SW480 (cell line): ENCODE results near the gene DCTN3.
"Not testable (repeated sequence)": the region's sequence is repeated elsewhere in the genome, so short reads cannot be mapped to it uniquely, and the experiment has no call there.

Experiments
- DNase-seq: peaks from one replicate; pipeline ENCODE4 v3.0.0-alpha.2; 2016; ENCODE audit warnings: low spot score

The DCTN3 gene

DNA sequence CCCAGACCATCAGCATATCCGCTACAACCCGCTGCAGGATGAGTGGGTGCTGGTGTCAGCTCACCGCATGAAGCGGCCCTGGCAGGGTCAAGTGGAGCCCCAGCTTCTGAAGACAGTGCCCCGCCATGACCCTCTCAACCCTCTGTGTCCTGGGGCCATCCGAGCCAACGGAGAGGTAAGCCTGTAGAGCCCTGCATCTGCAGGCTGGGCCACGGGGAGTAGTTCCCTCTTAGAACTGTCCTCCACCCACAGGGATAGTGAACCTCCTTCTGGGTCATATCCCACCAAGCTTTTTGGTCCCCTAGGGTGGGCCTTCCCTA lies 26.7 kb upstream of the DCTN3 start:
- no peak for DNase-seq

DNA sequence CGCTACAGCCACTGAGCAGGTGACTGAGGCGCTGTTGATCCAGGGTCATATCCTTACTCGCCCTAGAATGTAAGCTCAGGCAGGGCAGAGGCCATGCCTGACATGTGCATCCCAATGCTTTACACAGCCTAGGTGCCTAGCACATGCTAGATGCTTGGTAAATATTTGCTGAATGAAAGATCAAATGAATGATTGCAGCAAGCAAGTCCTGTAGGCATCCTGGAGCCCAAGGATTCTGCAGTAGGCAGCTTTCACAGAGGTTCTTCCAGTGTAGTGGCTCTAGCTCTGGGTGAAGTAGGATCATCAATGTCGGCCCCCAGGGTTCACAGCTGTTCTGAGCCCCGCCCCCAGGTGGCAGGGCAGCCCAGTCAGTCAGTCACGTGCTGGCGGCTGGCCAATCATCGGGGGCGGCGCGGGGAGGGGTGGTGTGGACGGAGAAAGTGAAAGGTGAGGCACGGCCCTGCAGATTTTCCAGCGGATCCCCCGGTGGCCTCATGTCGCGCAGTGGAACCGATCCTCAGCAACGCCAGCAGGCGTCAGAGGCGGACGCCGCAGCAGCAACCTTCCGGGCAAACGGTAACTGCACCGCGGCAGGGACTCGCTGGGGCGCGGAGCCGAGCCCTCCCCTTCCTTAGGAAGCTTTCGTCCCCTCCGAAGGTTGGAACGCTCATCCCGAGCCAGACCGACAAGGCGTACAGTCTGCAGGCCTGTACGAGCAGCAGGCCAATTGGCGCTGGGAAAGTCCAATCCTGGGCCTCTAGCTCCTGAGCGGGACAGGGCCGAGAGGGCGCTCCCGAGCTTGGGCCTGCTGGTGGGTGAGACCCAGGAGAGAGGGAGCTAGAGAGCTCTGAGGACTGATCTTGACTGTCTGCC lies 26.2 kb upstream of the DCTN3 start, which contains the start of gene GALT:
TSS of gene GALT (plus strand) at position 465 of the 873 bp plus-strand sequence. CDS start at position 495, 30 bp downstream.
- peak; percentile 88 for DNase-seq

DNA sequence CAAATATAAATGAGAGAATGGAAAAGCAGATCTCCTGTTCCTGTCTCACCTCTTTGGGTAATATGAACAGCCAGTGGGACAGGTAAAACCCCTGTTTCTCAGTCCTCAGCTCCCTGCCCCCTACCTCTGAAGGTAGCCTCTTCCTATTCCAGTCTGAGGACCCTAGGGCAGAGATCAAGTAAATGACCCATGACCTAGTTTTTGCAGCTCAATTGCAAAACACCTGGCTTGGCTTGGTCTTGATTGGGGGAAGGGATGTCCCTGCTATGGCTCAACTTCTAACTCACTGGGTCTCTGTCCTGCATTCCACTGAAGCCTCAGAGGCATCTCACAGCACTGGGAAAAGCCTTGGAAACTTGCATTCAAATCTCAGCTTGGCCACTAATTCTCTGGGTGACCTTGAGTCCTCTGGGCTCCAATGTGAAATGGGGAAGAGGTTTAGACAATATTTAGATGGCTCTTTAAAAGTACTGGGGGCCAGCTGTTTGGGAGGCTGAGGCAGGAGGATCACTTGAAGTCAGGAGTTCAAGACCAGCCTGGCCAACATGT lies 24.5 kb upstream of the DCTN3 start:
- DNase-seq: no peak

DNA sequence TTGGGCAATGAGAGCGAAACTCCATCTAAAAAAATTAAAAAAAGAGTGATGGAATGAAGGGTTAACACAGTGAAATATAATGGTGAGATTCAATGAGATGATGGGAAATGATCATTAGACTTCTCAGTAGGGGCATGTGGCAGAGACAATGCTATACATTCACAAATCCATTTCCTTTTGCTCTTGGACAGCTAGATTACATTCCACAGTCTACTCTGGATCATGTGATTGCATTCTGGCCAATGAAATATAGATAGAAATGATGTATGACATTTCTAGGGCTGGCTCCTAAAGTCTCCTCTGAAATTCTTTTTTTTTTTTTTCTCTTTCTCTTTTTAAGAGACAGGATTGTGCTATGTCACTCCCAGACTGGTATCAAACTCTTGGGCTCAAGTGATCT lies 22.4 kb upstream of the DCTN3 start:
- DNase-seq: no peak

DNA sequence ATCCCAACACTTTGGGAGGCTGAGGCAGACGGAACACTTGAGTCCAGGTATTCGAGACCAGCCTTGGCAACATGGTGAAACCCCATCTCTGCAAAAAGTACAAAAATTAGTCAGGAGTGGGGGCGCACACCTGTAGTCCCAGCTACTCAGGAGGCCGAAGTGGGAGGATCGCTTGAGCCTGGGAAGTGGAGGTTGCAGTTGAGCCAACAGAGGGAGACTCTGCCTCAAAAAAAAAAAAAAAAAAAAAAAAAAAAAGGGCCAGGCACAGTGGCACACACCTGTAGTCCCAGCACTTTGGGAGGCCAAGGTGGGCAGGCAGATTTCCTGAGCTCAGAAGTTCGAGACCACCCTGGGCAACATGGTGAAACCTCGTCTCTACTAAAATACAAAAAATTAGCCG lies 19.0 kb upstream of the DCTN3 start:
- not testable (repeated sequence) for DNase-seq

DNA sequence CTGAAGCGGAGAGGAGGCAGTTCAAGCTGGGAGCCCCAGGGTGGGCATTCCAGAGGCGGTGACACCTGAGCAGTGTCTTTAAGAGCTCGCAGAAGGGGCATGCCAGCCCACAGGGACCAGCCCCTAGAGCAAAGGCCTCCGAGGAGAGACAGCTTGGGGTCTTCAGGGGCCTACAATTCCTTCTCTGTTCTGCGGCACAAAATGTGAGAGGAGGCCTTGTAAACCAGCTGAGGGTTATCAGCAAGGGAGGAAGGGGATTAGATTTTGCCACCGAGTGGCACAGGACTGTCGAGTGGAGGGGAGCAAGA lies 17.8 kb upstream of the DCTN3 start:
- DNase-seq: no peak

DNA sequence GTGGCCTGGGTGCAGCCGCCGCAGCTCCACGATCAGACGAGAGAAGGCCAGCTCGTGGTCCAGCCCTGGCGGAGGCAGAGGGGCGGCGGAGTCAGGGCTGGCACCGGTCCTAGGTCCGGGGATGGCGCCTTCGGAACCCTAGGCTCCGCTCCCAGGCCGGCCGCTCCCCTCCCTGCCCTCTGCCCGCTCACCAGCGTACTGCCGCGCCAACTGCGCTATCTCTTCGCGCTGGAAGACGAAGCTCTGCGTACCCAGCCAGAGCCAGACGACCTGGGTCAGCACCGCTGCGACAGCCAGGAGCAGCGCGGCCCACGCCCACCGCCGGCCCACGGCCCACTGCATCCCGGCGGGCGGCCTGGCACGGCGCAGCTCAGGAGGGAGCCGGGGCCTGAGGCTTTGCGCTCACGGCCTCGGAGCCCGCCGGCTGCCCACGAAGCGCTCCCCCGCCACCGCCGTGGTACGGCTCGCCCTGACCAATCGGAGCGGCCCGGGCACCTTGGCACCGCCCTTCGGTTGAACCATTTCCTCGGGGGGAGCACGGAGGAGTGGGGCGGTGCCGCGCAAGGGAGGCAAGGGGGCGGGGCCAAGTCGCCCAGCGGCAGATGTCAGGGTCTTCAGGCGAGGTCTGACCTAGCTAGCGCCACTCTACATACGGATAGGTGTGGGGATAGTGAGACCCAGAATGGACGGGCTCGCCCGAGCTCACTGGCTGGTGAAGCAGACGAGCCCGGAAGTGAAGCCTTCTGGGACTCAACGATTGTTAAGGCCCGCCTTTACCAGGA lies 17.3 kb upstream of the DCTN3 start, which contains the start of gene SIGMAR1:
TSS of gene SIGMAR1 (minus strand) at position 432 of the 782 bp plus-strand sequence. CDS start at position 342, 90 bp downstream.
- DNase-seq: peak; percentile 88

DNA sequence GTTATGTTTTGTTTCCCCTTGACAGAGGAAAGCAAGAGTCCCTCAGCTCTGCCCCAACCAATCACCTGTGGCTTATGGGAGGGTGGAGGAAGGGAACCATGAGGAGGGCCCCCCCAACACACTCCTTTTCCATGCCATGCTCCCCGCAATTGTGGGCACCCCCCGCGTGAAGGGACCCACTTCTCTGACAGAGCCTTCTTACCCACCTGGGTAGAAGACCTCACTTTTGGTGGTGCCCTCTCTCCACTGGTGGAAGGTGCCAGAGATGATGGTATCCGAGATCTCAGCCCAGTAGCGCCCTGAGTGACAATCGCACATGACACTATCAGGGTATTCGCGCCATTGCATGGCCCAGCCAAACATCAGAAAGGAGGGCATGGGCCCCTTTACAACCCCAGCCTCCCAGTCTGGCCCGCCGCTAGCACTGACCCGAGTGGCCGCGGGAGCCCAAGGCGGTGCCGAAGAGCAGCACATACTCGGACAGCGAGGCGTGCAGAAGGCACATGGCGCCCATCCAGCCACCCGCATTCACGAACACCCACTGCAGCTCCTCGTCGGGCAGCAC lies 16.6 kb upstream of the DCTN3 start:
- no peak for DNase-seq

DNA sequence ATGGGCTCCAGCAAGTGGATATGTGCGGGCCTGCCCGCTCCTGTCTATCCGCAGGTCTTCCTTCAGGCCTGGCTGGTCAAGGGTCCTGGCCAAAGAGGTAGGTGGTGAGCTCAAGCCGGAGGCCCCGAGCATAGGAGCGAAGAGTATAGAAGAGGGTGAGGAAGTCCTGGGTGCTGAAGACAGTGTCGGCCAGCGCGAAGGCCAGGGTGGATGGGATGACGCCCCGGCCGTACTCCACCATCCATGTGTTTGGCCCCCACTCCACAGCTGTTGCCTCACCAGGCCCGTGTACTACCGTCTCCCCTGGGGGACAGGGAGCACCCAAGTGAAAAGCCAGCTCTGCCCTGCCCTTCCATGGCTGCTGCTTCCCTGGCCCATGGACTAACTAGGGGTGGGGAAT lies 15.3 kb upstream of the DCTN3 start:
- DNase-seq: no peak

DNA sequence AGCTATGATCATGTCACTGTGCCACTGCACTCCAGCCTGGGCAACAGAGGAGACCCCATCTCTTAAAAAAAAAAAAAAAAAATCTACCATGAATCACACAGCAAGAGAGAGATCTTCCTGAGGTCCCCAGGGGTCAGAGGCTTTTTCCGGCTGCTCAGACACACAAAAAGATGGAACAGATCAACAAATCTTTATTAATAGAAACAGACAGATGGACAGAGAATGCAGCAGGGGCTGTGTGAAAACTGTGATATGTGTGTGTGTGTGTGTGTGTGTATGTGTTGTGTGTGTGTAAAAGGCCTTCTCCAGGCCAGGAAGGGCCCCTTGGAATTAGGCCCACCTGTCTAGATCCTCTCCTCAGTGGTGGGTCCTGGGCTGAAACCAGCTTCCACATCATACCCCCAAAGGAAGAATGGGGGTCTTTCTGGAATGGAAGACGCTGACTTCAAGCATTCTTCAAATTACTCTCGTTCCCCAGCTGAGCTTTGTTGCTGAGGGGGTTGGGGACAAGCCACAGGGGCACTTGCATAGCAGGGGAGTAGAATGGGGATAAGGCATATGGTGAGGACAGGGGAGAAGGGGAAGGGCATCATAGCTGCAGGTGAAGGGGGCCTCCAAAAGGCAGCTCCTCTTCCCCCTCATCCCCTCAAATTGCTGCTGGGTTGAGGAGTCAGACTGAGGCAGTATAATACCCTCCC lies 14.4 kb upstream of the DCTN3 start:
- no peak for DNase-seq

DNA sequence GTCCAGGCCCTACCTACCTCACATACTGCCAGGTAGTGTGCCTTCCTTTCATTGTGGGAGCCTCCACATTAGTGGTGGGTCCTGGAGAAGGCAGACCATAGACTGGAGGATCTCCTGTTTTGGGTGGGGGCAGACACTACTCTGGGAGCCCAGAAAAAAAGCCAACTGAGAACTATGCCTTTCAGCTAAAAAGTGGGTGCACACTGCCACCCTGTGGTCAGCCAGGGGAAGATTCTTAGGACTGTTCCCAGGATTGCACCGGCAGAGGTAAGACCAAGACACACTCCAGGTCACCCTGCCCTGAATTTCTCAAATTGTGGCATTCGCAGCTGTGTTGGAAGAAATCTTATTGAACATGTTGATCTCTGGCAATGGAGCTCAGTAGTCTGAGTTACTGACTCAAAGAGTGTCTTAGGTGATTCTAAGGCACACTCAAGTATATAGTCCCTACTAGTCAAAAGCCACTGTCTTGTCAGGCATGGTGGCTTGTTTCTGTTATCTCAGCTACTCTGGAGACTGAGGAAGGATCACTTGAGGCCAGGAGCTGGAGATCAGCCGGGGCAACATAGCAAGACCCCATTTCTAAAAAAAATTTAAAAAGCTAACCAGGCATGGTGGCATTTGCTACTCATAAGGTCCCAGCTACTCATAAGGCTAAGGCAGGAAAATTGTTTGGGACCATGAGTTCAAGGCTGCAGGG lies 13.7 kb upstream of the DCTN3 start:
- DNase-seq: peak; percentile 71

DNA sequence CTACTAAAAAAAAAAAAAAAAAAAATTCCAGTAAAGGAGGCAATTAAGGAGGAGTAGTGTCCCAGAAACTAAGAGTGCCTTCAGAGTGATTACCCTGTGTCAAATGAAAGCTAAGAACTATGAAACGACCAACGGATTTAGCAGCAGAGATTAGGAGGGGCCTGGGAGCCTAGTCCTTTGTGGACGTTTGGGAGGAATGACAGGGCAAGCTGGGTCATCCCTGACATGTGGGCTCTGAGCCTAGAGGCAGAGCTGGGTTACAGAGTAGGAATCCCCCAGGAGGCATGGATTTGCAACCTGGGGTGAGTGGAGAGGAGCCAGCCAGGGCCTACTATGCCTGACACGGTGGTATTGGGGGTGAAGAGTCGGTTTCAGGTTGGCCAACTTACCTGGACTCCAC lies 12.9 kb upstream of the DCTN3 start:
- no peak for DNase-seq

DNA sequence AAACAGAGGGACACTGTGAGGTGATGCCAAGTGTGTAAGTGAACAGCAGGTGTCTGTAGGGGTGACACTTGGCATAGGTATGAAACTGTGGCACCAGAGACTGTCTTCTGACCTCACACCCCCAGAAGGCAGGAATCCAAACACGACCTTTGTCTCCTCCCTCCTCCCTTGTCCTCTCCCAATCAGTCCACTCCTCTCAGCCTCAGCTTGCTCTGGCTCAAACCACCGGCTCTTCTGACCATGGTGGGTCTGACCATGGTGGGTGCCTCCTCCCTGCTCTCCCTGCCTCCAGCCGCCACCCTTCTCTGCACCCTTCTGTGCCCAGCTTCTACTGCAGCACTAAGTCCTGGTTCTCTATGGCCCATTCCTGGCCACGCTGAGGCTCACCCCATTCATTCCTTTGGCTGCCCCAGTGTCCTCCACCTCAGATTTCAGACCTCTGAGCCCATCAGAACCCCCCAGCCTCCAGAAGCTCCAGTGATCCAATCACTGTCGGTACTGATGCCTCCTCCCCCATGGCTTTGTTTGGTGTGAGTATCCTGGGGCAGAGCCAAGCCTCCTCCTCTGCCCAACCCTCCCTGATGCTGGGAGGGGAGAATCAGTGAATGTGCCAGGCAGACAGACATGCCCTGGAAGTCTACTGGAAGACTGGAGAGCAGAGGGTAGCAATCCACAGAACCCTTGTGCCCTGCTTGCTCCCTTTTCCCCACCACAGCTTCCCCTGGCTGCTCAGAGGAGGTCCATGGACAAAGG lies 10.3 kb upstream of the DCTN3 start:
- no peak for DNase-seq

DNA sequence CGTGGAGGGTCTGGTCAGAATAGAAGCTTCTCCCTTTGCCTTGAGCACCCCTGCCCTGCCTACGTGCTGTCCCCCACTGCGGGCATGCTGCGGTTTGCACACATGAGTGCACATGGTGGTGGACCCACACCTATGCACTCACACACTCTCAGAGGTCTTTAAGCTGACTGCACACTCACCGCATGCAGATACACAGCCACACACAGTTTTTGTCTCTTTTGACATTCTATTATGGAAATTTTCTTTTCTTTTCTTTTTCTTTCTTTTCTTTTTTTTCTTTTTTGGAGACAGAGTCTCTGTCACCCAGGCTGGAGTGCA lies 9.2 kb upstream of the DCTN3 start:
- no peak for DNase-seq

DNA sequence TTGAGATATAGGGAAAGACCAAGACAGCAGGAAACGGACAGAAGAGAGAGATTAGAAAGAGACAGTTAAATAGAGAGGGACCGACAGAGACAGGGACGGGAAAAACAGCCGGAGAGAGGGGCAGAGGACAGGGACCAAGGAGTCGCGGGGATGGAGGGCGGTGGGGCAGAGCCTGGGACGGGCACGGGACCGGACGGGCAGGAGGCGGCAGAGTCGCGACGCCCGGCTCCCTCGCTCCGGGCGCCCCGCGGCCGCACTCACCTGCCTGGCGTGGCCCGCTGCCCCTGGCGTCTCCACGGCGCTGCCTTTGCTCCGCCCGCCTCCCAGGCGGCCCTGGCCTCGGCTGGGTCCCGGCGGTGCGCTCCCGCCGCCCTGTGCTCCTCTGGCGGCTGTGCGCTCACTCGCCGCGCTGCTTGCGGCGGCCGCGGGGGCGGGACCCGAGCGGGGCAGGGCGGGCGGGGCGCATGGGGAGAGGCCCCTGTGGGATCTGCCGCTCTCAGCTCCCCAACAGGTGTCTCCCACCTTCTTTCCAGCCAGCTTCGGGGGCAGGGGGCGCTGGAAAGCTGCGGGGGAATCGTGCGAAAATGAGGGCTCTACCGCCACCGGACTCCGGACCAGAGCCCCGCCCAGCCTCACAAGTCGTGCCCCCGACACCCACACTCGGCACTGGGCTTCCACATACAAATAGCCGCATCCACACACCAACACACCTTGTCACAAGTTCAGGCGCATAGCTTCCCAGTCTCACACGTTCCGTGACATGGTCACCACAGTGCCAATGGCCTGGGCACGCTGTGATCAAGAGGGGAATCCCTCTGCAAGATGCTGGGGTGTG lies 8.6 kb upstream of the DCTN3 start, which contains the start of gene ARID3C:
TSS of gene ARID3C (minus strand) at position 411 of the 835 bp plus-strand sequence. CDS start 1,052 bp downstream, outside the sequence.
- DNase-seq: peak; percentile 46

DNA sequence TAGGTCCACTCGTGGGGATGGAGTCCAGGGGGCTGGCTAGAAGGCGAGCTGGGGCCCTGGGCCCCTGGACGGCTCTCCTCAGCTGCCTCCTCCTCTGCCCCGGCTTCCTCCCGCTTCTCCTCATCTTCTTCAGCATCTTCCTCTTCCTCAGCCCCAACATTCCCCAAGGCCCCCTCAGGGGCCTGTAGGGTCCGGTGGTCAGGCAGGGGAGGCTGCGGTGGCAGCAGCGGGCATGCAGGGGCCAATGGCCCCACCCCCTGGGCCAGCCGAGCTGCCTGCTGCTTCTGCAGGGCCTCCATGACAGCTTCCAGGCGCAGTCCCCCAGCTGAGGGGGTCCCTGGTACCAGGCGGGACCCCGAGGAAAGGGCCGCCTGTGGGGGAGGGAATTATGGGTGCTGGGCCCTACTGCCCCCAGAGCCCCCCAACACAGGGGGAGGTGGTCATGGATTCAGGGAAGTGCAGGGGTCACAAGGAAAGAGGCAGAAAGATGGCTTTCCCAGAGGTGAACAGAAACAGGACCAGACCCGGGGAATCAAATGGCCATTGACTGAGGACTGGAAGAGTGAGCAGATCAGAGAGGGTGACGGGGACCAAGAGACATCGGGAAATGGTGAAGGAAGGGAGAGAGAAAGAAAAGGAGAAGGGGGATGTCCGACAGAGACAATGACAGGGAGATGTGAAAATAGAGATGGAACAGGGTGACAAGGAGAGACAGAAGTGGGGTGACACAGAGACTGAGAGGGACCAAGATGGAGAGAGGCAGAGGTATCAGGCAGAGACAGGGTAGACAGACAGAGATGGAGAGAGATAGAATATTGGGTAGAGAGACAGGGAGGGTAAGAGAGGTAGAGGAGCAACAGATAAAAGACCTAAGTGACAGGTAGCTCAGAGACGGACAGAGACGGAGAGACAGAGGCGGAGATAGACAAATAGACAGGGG lies 7.7 kb upstream of the DCTN3 start:
- no peak for DNase-seq

DNA sequence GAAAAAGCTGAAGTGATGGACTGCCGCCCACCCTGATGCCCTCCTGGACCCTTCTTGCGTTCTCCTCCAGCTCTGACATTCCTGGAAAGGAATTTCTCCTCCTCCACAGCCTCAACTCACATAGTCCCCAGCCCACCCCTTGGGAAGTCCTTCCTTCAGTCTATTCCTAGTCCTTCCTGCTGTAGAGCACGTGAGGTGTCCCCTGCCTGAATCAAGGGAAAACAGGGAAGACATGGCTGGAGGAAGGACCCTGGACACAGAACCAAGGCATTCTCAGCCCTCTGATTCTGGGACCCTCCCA lies 4.8 kb upstream of the DCTN3 start:
- no peak for DNase-seq

DNA sequence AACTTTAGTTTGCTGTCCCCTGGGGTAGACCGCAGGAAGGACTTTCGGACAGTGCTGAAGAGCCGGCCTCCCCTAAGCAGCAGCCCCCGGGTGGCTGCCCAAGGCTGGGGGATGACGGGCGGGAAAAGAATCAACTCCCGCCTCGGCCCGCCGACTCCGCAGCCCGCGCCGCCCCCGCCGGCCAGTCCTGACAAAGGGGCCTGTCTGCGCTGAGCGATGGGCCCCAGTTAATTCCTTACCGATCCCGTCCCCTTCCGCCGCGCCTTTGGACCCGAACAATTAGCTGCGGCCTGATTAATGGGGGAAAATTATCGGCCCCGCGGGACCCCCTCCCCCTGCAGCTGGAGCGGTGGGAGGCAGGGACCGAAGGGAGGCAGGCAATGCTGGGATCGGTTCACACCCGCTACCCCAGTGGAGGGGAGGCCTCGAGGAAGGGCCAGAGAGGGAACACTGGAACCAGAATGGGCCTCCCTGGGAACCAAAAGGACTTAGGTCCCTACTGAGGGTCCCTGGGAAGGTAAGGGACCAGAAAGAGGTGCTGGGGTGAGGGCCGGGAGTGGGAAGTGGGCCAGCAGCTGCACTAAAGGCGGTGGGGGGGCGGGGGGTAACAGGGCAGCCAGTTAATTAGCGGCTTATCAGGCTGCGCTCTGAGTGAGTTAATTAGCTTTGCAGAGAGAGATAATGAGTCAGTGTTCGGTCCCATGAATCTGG lies 4.3 kb upstream of the DCTN3 start:
- no peak for DNase-seq
